ENCODE results near the gene ERC1.

ERC1 gene

GRCh38 chr12:1459339-1459738, 468.3 kb downstream of the ERC1 start:
- H3K27me3 ChIP-seq (ENCODE audit: insufficient read depth, low read depth, severe bottlenecking), result no peaks in the 10 kb centered on the region
- no peak for TF ChIP-seq CTCF (IDR thresholded peaks at IDR 0.05; ENCODE audit: low read depth, low read length)
- H3K9me3 ChIP-seq (ENCODE audit: severe bottlenecking), result no peaks in the 10 kb centered on the region
- no peak for DNase-seq
- no peak overlapping the region for H3K27ac ChIP-seq
- no peaks in the 10 kb centered on the region for H3K36me3 ChIP-seq
- H3K4me3 ChIP-seq (ENCODE audit: low read depth, low read length), result no peak overlapping the region

- Histone ChIP-seq H3K36me3 (no peaks in the 10 kb centered on the region), H3K4me3 (ENCODE audit: low read depth, low read length) (no peak overlapping the region)
Measured at GRCh38 chr12:1463073-1463905, 472.3 kb downstream of the ERC1 start.

GRCh38 chr12:1464925-1465324, 473.9 kb downstream of the ERC1 start:
- H3K36me3 ChIP-seq, result no peaks in the 10 kb centered on the region
- no peaks in the 10 kb centered on the region for H3K27me3 ChIP-seq (ENCODE audit: insufficient read depth, low read depth, severe bottlenecking)
- H3K4me3 ChIP-seq (ENCODE audit: low read depth, low read length), result no peak overlapping the region
- H3K9me3 ChIP-seq (ENCODE audit: severe bottlenecking), result no peaks in the 10 kb centered on the region
- no peak for TF ChIP-seq CTCF (IDR thresholded peaks at IDR 0.05; ENCODE audit: low read depth, low read length)
- DNase-seq, result no peak
- H3K27ac ChIP-seq, result no peak overlapping the region

More at GRCh38 chr12:1463073-1463905, 472.3 kb downstream of the ERC1 start:
- Histone ChIP-seq H3K27me3 (ENCODE audit: insufficient read depth, low read depth, severe bottlenecking) (no peaks in the 10 kb centered on the region), H3K27ac (no peak overlapping the region), H3K9me3 (ENCODE audit: severe bottlenecking) (no peaks in the 10 kb centered on the region)
- DNase-seq, result no peak
- TF ChIP-seq CTCF (IDR thresholded peaks at IDR 0.05; ENCODE audit: low read depth, low read length), result no peak

GRCh38 chr12:1465990-1466389, 475.0 kb downstream of the ERC1 start:
- no peak overlapping the region for H3K27ac ChIP-seq
- TF ChIP-seq CTCF (IDR thresholded peaks at IDR 0.05; ENCODE audit: low read depth, low read length), result no peak
- no peak for DNase-seq
- H3K27me3 ChIP-seq (ENCODE audit: insufficient read depth, low read depth, severe bottlenecking), result no peaks in the 10 kb centered on the region
- H3K36me3 ChIP-seq, result no peaks in the 10 kb centered on the region
- no peak overlapping the region for H3K4me3 ChIP-seq (ENCODE audit: low read depth, low read length)
- no peaks in the 10 kb centered on the region for H3K9me3 ChIP-seq (ENCODE audit: severe bottlenecking)

GRCh38 chr12:1466481-1467154, 475.6 kb downstream of the ERC1 start:
- no peaks in the 10 kb centered on the region for H3K36me3 ChIP-seq
- no peaks in the 10 kb centered on the region for H3K27me3 ChIP-seq (ENCODE audit: insufficient read depth, low read depth, severe bottlenecking)
- no peak for TF ChIP-seq CTCF (IDR thresholded peaks at IDR 0.05; ENCODE audit: low read depth, low read length)
- no peak overlapping the region for H3K27ac ChIP-seq
- H3K9me3 ChIP-seq (ENCODE audit: severe bottlenecking), result no peaks in the 10 kb centered on the region
- DNase-seq, result no peak
- H3K4me3 ChIP-seq (ENCODE audit: low read depth, low read length), result no peak overlapping the region

Measured in WERI-Rb-1 (cell line).